Activated CD8-positive, alpha-beta memory T cell treated with anti-CD3 and anti-CD28 coated beads for 4 hours (primary cell): ENCODE results near the gene MTA1.

Experiments
- DNase-seq, 2 donors: peaks; one replicate each; pipeline ENCODE4 v3.0.0-alpha.2; 2020; ENCODE audit warnings: low read depth in 2 of 2

Gene MTA1

DNA sequence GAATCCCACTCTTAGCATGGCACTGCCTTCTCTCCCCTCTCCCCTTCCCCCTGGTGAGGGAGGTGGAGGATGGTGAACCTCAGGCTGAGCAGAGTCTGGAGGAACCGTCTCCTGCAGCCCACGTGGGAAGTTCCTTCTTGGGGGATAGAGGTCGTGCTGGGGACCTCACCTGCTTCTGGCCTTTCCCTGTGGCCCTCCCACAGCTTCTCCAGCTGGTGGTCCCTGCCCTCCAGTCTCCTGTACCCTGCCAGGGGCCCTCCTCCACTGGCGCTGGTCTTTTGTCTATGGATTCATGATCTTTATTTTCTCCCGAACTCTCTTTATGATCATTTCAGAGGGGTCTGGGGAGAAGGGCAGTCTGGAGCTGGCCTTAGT is 9.0 kb upstream of the MTA1 start:
- no peak for DNase-seq

DNA sequence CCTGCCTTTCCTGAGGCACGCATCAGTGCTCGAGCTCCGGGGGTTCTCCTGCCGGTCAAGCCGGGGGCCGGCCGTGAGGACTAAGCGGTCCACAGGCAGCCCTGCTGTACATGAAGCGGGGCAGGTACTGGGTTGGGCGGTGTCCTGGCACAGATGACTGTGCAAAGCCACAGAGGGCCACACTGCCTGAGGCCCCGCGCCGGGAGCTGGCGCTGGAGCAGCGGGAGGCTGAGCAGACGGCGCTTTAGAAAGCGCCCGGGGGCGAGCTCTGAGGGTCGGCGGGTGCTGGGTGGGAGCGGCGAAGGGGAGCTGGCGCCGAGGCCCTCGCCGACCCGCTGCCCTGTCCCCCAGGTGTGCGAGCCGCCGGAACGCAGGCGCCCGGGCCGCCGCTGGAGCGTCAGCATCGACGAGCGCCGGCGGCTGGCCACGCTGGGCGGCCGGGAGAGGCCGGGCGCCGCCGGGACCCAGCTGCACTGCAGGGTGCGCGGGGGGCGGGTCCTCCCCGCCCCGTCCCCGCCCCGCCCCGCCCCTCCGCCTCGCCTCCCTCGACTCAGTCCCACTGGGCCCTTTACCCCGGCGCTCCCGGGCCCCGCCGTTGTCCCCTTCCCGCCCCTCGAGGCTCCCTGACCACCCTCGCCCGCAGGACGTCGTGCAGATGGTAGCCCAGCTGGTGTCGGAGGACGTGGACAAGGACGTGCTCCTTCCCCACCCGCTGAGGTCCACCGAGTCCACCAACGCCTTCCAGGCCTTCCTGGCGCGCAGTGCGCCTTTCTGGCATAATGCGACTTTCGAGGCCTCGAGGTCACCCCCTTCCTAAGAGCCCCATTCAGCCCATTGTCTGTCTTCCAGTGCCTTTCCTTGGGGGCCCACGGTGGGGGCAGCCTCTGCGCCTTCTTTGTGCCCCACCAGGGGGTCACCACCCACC is 8.3 kb upstream of the MTA1 start:
- DNase-seq = no peak

DNA sequence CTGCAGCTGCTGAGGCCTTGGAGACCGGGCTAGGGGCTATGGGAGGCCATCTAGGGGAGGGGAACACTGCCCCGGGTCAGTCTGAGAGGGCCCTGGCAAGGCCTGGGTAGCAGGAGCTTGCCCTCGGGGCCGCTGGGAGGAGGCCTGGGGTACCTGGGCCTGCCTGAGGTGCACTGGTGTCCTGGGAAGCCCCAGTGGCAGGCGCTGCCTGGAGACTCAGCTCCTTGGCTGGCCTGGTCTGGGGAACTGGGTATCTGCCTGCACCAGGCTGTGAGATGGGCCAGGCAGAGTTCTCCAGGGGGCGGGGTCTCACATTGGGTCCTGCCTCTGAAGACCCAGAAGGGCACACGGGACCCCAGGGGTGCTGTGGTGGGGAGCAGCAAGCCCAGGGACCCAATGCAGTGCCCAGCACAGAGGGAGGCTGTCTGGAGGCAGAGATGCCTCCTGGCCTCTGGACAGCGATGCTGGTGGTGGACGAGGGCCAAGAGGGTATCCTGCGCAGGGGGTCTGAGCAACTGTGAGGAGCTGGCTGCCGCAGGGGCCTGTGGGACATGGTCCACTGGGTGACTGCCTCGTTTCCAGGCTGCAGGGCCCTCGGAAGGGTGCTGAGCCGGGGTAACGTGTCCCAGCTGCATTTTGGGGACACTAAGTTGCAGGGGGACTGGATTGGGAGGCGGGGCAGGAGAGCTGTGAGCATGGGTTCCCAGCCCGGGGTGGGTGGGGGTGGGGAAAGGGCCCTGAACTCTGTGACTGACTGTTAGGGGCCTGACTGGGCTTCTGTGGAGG is 7.4 kb upstream of the MTA1 start:
- no peak for DNase-seq

DNA sequence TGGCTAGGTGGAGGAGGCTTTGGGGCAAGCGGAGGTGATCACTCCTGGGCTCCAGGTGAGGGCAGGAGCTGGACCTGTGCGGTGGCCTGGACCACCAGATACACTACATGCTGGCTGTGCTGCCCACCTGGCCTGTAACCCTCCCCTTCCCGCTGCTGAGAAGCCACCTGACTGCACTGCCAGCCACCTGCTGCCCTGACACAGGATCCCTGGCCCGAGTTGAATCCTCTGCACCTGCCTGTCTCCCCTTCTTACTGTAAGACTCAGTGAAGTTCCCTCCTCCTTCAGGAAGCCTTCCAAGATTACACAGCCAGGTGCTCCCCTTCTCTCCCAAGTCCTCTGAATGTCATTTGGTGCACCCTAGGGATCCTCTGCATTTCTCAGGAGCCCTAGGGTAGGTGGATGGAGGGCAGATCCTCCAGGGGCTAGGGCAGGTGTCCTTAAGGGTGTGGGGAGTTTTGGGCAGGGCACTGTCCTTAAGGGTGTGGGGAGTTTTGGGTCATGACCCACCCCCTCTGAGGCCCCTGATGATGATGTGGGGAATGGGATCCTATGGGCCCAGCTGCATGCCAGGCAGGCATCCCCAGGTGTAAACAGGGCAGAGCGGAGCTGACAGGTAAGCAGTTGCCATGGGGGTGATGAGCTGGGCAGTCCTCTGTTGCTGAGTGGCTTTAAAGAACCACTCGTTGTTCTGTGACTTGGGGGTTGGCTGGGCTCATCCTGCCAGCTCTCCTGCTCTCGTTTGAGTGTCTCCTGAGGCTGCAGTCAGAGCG is 6.7 kb upstream of the MTA1 start:
- DNase-seq = no peak

DNA sequence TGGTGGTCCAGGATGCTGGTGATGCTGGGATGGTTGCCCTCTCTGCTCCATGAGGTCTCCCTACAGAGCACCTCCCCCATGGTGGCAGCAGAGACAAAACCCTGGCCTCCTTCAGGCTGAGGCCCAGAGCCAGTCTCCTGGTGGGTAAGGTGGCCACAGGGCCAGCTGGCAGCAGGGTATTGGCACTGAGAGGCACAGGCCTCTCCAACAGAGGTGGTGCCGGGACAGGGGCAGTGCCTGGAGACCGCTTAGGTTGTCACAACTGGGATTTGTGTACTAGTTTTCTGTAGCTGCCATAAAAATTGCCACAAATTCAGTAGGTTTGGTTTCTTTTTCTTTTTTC is 6.1 kb upstream of the MTA1 start:
- no peak for DNase-seq

DNA sequence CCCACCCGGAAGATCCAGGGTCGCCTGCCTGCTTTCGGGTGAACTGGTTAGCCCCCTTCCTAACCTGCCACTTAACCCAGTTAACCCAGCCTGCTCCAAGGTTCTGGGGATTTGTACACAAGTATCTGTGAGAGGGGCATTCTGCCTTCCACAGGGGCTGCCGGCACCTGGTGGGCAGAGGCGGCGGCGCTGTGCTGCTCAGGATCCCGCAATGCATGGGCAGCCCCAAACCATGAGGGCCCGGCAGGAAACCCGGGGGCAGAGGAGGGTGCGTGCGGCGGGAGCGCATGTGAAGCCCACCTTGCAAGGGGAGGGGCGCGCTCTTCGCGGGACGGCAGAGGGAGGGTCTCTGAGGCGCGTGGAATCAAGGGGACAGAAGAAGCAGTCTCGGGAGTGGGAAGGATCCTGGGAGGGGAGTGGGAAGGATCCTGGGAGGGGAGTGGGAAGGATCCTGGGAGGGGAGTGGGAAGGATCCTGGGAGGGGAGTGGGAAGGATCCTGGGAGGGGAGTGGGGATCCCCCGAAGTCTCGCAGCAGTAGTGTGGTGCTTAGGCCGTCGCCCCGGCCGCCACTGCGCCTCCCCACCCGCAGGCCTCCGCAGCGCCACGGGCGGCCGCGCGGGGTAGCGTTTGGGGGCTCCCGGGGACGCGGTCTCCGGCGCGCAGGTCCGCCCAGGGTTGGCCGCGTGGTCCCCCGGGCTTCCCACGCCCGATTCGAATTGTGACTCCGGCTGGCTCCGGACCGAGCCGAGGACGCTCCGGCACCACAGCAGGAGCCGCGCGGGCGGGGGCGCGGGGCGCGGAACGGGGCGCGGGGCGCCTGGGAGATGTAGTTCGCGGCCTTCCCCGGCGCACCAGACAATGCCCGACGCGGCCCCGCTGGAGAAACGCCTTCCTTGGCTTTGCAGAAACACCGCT is 4.9 kb upstream of the MTA1 start:
- DNase-seq = peak in 1 of 2 donors; percentile 36

DNA sequence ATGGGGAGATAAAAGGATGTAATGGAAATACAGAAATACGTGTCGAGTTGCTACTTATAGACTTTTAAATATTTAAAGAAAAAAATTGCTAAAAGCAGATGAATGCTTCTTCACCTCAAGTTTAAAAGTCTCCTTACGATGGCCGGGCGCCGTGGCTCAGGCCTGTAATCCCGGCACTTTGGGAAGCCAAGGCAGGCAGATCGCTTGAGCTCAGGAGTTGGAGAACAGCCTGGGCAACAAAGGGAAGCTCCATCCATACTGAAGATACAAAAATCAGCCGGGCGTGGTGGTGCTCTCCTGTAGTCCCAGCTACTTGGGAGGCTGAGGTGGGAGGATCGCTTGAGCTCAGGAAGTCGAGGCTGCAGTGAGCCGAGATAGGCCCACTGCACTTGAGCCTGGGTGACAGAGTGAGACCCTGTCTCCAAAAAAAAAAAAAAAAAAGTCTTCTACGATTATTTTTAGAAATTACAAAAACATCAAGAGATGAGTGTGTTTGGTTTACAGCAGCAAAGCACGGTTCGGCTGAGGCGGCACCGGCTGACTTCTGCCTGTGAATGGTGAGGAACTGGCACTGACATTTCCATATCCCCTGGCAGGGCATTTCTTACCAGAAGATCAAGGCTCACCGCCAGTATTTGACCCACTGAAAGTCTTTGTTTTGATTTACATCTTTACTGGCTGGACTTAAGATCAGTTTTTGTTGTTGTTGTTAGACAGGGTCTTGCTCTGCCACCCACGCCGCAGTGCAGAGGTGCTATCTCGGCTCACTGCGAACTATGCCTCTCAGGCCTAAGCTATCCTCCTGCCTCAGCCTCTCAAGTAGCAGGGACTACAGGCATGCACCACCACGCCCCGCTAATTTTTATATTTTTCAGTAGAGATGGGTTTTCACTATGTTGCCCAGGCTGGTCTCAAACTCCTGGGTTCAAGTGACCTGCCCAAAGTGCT is 3.9 kb upstream of the MTA1 start:
- DNase-seq = no peak

DNA sequence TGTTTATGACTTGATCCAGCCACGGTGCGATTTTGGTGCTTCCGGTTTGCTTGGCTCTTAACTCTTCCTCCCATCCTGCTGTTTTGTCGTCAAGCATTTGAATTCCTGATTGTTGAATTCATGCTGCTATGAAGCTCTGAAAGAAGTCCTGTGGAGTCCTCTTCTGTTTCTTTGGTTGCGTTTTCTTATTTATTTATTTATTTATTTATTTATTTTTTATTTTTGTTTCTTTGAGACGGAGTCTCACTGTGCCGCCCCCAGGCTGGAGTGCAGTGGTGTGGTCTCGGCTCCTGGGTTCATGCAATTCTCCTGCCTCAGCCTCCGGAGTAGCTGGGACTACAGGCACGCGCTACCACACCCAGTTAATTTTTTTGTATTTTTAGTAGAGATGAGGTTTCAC is 3.0 kb upstream of the MTA1 start:
- DNase-seq = no peak

DNA sequence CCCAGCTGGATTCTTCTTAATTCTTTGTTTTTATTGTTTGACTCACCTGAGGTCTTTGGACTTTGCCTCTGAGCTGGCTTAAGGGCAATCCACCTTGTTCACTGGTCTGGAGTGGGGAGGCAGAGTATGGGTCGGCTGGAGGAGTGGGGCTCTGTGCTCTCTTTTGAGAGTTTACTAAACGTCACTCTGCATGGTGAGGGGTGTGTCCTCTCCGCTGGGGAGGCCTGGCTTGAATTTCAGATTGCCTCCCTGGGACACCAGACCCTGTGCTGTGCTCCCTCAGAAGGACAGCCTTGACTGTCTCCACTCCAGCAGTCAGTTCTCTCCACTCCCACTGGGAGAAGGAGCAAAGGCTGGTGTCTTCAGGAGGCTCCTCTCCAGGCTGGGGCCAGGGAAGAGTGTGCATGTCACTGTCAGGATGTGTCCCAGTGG is 1.9 kb upstream of the MTA1 start:
- no peak for DNase-seq

DNA sequence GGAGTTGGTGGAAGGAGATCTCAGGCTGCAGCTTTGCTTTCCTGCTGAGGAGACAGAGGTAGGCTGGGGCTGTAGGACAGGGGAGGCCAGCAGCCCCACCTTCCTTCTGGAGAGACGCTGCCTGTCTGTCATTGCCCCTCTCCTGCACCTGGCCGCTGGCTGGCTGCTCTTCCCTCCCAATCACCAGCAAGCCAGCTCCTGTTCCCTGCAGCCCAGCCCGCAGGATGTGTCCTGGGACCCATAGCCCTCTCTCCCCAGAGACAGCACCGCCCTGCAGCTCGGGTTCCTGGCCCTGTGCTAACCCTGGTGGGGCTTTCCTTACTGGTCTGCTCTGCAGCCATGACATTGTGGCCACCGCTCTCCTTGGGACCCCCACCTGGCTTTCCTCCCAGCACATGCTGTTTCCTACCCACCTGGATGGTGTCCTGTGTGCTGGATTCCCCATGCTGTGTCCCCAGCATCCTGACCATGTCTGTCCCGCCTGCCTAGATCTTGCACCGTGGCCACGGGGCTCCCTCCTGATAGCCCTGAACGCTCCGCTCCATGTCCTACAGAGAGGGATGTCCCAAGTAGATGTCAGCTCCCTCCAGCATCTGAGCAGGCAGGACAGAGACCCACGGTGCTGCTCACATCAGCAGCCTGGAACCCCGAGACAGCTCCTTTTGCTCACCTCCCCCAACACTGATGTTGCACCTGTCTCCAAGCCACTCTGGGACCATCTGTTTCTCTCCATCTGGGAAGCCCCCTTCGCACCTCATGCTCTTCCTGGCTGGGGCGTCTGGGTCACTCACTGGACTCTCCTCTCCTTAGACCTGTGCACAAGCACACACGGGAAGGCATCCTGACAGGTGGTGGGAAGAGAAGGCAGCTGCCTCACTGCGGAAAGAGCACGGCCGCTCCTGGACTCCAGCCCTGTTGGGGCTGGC is 1.1 kb upstream of the MTA1 start:
- no peak for DNase-seq

DNA sequence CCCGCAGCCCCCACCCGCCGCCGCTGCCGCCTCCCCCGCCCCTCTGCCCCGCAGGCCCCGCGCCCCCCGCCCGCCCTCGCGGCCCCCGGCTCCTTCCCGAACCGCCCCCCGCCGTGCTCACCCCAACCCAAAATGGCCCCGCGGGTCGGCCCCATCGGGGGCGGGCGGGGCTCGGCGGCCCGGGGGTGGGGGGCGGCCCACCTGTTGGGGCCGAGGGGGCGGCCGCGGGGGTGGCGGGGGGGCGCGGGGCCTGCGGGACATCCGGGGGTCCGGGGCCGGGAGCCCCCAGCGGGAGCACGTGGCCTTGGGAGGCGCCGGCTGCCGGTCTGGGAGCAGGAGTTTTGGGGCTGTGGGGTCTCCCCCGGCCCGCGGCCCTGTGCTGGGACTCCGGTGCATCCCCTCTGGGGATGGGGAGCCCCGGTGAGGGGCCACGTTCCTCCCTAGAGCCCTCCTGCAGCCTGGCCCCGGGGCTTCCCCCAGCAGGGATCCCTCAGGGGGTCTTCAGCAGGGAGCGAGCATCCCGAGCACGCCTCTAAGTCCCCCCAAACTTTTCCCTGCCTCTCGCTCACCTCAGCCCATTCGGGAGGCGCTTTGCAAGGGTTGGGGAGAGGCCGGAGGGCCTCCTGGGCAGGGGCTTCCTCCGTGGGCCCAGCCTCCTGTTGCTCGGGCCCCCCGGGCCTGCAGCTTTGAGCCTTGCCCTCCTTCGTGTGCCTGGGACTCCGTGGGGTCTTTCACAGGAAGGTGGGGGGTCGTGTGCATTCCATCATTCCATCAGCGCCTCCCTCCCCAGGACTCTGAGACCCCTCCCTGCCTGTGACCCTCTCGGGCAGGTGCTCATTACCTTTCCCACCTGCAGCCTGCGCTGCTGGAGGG is 710 bp downstream of the MTA1 start:
- no peak for DNase-seq

DNA sequence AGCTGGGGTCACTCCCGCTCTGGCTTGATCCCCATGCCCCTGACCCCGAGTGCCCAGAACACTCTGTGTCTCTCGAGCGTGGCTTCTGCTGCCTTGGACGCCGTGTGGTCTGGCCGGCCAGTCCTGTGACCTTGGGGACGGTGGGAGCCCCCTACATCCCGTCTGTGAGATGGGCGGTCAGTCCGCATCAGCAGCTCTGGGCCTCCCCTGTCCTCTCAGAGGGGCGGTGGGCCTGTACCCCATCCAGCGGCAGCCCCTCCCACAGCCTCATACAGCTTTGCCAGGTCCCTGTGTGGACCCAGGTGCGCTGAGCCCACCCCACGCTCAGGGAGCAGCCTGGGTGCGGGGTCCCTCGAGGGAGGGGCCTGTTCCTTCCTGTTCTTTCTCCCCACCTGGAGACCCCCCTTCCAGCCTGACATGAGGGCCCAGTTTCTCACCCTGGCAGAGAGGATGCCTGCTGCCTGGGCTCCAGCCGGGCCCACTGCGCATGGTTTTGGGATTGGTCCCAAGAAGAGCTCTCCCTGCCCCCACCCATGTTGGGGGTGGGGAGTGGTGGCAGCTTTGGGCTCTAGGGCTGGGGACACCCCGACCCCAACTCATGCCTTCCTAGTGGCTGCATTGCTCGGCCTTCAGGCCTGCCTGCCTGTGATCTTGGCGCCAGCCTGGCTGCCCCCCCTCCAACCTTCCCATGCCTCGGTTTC is 1.5 kb downstream of the MTA1 start:
- no peak for DNase-seq

DNA sequence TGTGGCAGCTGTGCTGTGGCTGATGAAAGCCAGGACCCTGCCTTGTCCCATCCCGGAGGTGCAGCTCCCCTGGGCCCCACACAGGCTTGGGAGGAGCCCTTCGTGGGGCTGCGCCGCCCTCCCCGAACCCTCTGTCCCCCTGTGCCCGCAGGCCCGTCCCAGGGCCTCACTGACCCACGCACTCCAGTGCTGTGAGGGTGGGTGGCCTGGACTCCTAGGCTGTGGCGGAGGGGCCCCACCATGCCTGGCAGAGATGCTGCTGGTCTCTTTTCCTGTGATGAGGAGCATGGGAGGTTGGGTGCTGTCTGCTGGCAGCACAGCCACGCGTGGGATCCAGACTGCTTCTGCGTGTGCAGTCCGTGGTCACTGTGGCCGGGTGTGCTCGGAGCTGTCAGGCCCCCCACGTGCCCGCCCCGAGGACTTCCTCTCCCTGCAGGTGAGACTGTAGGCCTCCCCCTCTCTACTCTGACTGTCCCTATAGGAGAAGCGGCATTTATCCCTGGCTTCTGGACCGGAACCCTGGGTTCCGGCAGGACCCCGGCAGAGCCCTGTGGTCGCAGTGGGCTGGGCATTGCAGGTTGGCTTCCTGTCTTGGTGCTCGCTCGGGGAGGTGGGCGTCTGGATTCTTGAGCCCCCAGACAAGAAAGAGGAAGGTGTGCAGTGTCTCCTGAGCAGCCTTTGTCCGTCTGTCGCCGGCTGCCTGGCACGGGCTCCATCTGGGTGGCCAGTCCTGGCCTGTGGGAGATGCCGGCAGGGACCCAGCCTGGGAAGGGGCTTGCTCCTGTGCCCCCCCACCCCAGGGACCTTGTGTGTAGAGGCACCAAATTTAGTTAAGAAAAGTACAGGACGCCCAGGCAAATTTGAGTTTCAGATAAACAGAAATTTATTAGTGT is 2.3 kb downstream of the MTA1 start:
- DNase-seq = no peak

DNA sequence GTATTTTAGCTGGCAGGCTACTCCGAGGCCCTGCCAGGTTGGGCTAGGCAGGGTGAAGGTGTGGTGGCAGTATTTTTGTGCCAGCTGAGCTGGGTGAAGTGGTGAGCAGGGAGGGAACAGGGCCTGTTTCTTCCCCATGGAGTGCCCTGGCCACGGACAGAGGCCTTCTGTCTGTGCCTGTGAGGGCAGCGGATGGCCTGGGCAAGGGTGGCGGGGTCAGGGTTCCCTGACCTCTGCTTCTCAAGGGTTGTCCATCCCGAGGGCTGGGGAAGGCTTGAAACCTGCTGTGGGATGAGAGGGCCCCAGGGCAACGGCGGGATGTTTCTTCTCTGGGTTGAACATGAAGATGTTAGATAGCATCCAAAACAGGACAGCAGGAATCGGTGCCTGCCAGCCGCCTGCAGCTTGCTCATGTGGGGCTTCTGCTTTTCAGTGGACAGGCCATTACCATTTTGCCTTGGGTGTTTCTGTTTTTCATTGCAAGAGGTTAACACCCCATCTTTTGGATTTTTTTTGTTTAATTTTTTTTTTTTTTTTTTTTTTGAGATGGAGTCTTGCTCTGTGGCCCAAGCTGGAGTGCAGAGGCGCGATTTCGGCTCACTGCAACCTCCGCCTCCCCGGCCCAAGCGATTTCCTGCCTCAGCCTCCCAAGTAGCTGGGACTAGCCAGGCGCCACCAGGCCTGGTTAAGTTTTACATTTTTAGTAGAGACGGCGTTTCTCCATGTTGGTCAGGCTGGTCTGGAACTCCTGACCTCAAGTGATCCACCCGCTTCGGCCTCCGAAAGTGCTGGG is 3.3 kb downstream of the MTA1 start:
- no peak for DNase-seq

DNA sequence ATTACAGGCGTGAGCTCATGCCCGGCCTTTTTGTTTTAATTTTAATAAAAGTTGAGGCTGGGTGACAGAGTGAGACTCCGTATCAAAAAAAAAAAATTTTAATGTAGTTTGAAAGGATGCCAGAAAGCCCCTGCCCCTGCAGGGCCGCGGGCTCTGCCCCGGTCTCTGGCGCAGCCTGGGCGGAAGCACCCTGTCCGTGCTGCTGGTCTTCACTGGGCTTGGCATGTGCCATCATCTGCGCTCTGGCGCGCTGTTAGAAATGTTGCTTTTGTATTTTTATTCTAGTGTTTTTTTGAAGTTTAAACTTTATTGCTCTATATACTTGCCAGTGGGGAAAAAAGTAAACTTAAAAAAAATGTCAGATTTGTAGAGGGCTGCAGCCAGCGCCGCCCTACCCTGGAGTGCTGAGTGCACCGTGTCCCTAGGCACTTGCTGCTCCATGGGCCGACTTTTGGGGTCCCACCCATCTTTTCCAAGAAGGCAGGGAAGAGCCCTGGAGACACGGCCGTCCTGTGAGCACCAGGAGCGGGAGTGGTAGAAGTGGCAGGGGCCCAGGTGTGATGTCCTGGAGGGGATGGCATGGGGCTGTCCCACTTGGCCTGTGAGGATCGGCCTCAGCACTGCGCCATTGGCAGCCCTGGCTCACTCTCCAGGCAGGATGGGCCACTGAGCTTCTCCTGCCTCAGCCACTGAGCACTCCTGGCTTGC is 4.0 kb downstream of the MTA1 start:
- DNase-seq = no peak
